ENCODE results near the gene RNF8. TPM values are rescaled to one million over a fixed set of nuclear protein-coding genes. Genes with fewer than 3 reads are reported as not detected.
"Not testable (repeated sequence)": the region's sequence is repeated elsewhere in the genome, so short reads cannot be mapped to it uniquely, and the experiment has no call there.

The RNF8 gene
- total RNA-seq, 1 donor from 2014 or later: 28.5 TPM

DNA sequence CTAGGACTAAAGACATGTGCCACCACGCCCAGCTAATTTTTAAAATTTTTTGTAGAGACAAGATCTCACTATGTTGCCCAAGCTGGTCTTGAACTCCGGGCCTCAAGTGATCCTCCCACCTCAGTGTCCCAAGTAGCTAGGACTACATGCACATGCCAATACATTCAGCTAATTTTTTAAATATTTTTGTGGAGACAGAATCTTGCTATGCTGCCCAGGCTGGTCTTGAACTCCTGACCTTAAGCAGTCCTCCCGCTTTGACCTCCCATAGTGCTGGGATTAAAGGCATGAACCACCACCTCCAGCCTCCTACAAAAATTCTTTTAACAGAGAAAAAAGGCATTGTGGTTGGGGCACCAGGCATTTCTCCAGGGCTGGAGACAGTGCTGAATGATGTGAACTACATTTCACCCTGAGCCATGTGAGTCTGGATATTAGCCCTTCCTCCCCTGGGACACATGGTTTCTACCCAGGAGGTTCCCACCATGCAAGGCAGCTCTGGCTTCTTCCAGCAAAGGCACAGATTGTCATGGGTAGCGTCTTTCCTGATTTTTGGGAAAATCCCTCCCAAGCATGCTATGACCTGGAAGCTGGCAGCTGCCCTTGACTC, 42.9 kb downstream of the RNF8 start:
- no peak for DNase-seq (ENCODE audit: low spot score)
- Mint-ChIP-seq H3K4me1 (ENCODE audit: low read depth) (no peaks in the 10 kb centered on the region), H3K27me3 (ENCODE audit: low read depth) (peaks cover 11% of the 10 kb centered on the region), H3K4me3 (ENCODE audit: low read depth) (no peak overlapping the region), H3K9me3 (no peaks in the 10 kb centered on the region), H3K36me3 (ENCODE audit: low read depth) (no peaks in the 10 kb centered on the region), H3K27ac (no peak overlapping the region)
- intact Hi-C loops (cut with micrococcal nuclease): no loop called here

DNA sequence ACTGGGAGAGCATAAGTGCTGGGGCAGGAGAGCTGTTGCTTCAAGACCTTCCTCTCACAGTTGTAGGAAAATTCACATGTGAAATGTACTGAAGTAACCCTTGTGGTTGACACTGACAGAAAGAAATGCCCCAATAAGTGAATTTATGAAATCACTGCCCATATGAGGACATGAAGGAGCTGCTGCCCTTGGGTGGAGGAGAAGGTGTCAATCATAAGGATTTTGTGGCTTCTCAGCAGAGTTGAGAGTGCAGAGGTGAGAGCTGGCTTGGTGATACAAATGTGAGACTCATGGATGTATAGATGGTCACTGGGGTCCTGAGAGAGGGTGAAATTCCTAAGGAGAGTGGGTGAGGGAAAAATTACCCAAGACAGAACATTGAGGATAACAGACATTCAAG, 45.3 kb downstream of the RNF8 start:
- no peak overlapping the region for H3K27ac Mint-ChIP-seq
- DNase-seq (ENCODE audit: low spot score): no peak
- H3K4me1 Mint-ChIP-seq (ENCODE audit: low read depth): no peaks in the 10 kb centered on the region
- peaks cover 18% of the 10 kb centered on the region for H3K27me3 Mint-ChIP-seq (ENCODE audit: low read depth)
- H3K36me3 Mint-ChIP-seq (ENCODE audit: low read depth): no peaks in the 10 kb centered on the region
- no peaks in the 10 kb centered on the region for H3K9me3 Mint-ChIP-seq
- intact Hi-C loops (cut with micrococcal nuclease): no loop called here
- H3K4me3 Mint-ChIP-seq (ENCODE audit: low read depth): no peak overlapping the region

DNA sequence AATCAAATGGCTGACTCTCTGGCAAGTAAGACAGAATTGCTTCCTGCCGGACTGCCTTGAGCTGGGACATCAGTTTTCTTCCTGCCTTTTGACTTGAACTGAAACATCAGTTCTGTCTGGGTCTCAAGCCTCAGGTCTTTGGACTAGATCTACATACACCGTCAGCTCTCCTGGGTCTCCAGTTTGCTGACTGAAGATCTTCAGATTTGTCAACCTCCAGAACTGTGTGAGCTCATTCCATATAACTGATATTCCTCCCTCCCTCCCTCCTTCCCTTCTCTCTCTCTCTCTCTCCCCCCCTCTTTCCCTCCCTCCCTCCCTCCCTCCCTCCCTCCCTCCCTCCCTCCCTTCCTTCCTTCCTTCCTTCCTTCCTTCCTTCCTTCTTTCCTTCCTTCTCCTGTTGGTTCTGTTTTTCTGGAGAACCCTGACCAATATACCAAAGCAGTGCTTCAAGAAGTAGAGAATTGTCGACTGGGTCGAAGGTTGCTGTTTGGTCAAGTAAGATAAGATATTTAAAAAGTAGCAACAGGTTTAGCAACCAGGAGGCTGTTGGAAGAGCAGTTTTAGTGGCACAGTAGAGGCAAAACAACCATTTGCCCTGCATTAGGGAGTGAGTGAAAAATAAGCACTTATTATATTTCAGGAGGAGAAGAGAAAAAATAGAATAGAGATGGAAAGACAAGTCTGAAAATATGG, 46.2 kb downstream of the RNF8 start:
- H3K4me3 Mint-ChIP-seq (ENCODE audit: low read depth): no peak overlapping the region
- H3K36me3 Mint-ChIP-seq (ENCODE audit: low read depth): no peaks in the 10 kb centered on the region
- H3K27me3 Mint-ChIP-seq (ENCODE audit: low read depth): peaks cover 21% of the 10 kb centered on the region
- H3K9me3 Mint-ChIP-seq: no peaks in the 10 kb centered on the region
- intact Hi-C loops (cut with micrococcal nuclease): no loop called here
- no peak overlapping the region for H3K27ac Mint-ChIP-seq
- DNase-seq (ENCODE audit: low spot score): no peak
- no peaks in the 10 kb centered on the region for H3K4me1 Mint-ChIP-seq (ENCODE audit: low read depth)

DNA sequence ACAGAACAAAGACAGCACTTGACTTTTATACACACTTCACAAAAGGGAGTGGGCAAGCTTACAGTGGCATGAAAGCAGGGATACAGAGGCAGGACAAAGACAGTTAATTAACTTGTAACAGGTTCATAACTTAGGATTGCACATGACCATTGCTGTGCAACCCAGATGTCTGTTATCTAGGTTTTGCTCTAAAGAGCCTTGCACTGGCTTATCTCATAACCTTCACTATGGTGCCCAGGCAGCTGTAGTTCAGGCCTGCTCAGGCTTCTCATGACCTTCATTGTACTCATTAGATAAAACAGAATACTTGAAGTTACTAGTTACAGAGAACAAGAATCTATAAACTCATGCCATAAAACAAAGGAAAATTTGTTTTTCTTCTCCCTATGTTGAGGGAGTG, 47.9 kb downstream of the RNF8 start:
- intact Hi-C loops (cut with micrococcal nuclease); H3K4me1 Mint-ChIP-seq (ENCODE audit: low read depth): not testable (repeated sequence)

DNA sequence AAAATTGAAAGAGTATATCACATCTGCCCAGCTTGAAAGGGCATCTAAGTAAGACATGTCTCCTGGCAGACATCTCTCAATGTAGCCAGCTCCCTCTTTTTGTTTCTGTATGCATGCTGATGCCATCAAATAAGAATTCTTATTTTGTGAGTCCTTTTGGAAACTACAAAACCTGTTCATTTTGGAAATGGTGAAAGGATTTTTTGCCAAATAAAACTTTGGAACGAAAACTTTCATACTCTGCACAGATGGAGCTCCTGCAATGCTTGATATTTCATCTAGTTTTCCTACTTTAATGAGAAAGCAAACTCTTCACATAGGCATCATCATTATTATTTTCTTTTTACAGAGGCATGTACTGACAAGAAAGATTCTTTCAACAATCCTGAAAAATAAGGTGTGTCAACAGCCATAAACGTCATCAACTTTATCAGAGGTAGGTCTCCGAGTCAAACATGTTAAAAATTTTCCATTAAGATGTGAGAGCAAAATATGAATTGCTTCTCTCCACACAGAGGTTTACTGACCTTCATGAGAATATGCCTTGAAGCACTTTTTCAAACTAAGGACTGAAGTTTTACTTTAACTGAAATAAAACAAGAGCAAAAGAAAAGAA, 53.1 kb downstream of the RNF8 start:
- Mint-ChIP-seq H3K9me3 (no peaks in the 10 kb centered on the region), H3K4me3 (ENCODE audit: low read depth) (no peak overlapping the region), H3K36me3 (ENCODE audit: low read depth) (no peaks in the 10 kb centered on the region), H3K27ac (no peak overlapping the region), H3K4me1 (ENCODE audit: low read depth) (no peaks in the 10 kb centered on the region), H3K27me3 (ENCODE audit: low read depth) (peaks cover 30% of the 10 kb centered on the region)
- DNase-seq (ENCODE audit: low spot score): no peak
- intact Hi-C loops (cut with micrococcal nuclease): no loop called here

More for the DNA sequence above, 47.9 kb downstream of the RNF8 start:
- H3K36me3 Mint-ChIP-seq (ENCODE audit: low read depth); H3K27ac Mint-ChIP-seq; H3K9me3 Mint-ChIP-seq; H3K4me3 Mint-ChIP-seq (ENCODE audit: low read depth); DNase-seq (ENCODE audit: low spot score): not testable (repeated sequence)
- H3K27me3 Mint-ChIP-seq (ENCODE audit: low read depth): peaks cover 21% of the 10 kb centered on the region

DNA sequence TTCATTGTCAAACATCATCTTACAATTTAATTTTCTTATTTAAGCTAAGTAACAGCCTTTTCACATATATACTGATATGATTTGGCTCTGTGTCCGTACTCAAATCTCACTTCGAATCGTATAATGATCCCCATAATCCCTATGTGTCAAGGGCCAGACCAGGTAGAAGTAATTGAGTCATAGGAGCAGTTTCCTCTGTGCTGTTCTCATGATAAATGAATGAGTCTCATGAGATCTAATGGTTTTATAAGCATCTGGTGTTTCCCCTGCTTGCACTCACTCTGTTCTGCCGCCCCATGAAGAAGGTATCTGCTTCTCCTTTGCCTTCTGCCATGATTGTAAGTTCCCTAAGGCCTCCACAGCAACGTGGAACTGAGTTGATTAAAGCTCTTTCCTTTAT, 54.2 kb downstream of the RNF8 start:
- Mint-ChIP-seq H3K27ac (no peak overlapping the region), H3K36me3 (ENCODE audit: low read depth) (no peaks in the 10 kb centered on the region), H3K27me3 (ENCODE audit: low read depth) (peaks cover 29% of the 10 kb centered on the region), H3K9me3 (no peaks in the 10 kb centered on the region), H3K4me3 (ENCODE audit: low read depth) (no peak overlapping the region), H3K4me1 (ENCODE audit: low read depth) (no peaks in the 10 kb centered on the region)
- no peak for DNase-seq (ENCODE audit: low spot score)
- intact Hi-C loops (cut with micrococcal nuclease): no loop called here

DNA sequence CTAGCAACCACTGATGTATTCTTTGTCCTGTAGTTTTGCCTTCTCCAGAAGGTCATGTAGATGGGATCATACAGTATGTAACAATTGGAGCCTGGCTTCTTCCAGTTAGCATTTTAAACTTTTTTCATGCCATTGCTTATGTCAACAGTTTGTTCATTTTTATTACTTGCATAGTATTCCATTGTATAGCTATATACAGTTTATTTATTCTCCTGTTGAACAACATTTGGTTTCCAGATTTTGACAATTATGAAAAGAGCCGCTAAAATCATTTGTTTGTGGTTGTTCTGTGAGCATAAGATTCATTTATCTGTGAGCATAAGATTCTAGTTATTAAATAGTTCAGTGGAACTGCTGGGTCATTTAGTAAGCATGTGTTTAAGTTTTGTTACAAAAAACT, 55.7 kb downstream of the RNF8 start:
- DNase-seq (ENCODE audit: low spot score): no peak
- Mint-ChIP-seq H3K27me3 (ENCODE audit: low read depth) (peaks cover 25% of the 10 kb centered on the region), H3K27ac (no peak overlapping the region), H3K4me1 (ENCODE audit: low read depth) (no peaks in the 10 kb centered on the region), H3K4me3 (ENCODE audit: low read depth) (no peak overlapping the region), H3K36me3 (ENCODE audit: low read depth) (no peaks in the 10 kb centered on the region), H3K9me3 (no peaks in the 10 kb centered on the region)
- intact Hi-C loops (cut with micrococcal nuclease): no loop called here

DNA sequence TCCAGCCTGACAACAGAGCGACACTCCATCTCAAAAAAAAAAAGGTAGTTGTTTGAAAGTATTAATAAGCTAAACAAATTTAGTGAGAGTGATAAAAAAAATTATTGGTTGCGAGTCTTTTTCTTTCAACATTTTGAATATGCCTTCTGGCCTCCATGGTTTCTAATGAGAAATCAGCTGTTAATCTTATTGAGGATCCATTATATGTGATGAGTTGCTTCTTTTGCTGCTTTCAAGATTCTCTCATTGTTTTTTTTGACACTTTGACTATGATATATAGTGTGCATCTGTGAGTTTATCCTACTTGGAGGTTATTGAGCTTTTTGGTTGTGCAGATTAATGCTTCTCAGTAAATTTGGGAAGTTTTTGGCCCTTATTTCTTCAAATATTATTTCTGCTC, 63.6 kb downstream of the RNF8 start:
- Mint-ChIP-seq H3K9me3 (no peaks in the 10 kb centered on the region), H3K27ac (no peak overlapping the region), H3K27me3 (ENCODE audit: low read depth) (peaks cover 16% of the 10 kb centered on the region), H3K4me3 (ENCODE audit: low read depth) (no peak overlapping the region), H3K4me1 (ENCODE audit: low read depth) (no peaks in the 10 kb centered on the region), H3K36me3 (ENCODE audit: low read depth) (no peaks in the 10 kb centered on the region)
- intact Hi-C loops (cut with micrococcal nuclease): no loop called here
- no peak for DNase-seq (ENCODE audit: low spot score)

DNA sequence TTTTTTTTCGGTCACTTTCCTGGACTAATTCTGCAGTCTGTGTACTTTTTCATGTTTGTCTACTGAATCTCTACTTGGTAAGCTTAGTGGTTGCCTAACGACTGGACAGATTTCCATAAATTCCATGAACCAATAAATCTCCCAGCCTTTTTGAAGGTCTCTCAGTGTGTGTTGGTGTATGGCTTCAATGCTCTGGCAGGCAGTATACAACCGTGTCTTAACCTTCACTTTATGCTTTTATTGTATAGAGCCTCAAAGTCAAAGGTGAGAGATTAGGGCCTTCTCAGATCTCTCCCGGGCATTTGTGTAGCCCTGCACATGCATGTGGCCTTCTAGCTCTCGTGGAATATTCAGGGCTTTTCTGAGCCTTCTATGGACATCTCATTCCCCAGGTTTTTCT, 64.9 kb downstream of the RNF8 start:
- DNase-seq (ENCODE audit: low spot score): no peak
- Mint-ChIP-seq H3K27me3 (ENCODE audit: low read depth) (peaks cover 20% of the 10 kb centered on the region), H3K36me3 (ENCODE audit: low read depth) (no peaks in the 10 kb centered on the region), H3K9me3 (no peaks in the 10 kb centered on the region), H3K4me1 (ENCODE audit: low read depth) (no peaks in the 10 kb centered on the region), H3K4me3 (ENCODE audit: low read depth) (no peak overlapping the region), H3K27ac (no peak overlapping the region)
- intact Hi-C loops (cut with micrococcal nuclease): no loop called here

DNA sequence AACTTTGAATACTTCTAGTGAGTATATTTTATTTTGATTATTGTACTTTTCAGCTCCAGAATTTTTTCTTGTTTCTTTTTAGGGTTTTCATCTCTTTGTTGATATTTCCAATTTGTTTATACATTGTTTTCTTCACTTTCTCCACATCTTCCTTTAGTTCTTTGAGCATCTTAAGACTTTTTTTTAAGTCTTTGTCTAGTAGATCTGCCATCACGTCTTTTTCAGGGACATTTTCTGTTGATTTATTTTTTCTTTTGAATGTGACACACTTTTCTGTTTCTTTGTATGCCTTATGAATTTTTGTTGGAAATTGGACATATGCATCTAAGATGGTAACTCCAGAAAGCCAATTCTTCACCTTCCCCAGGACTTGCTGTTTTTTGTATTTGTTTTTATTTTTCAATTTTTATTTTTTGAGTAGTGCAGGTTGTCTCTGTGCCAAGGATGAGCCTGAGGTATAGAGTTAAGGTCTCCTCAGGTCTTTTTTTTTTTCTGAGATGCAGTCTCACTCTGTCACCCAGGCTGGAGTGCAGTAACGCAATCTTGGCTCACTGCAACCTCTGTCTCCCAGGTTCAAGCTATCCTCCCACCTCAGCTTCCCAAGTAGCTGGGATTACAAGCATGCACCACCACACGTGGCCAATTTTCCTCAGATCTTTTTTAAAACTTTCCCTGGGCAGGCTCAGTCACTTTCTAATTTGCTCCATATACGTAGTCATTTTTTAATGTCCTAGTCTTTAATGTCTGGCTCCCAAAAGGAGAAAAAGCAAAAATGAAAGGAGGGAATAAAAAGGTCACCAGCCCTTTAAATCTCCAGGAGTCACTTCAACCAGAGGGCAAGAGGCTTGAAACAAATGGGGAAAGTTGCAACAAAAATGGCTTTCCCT, 72.5 kb downstream of the RNF8 start:
- H3K4me3 Mint-ChIP-seq (ENCODE audit: low read depth): no peak overlapping the region
- H3K4me1 Mint-ChIP-seq (ENCODE audit: low read depth): no peaks in the 10 kb centered on the region
- no peaks in the 10 kb centered on the region for H3K36me3 Mint-ChIP-seq (ENCODE audit: low read depth)
- intact Hi-C loops (cut with micrococcal nuclease): no loop called here
- no peaks in the 10 kb centered on the region for H3K9me3 Mint-ChIP-seq
- H3K27ac Mint-ChIP-seq: no peak overlapping the region
- H3K27me3 Mint-ChIP-seq (ENCODE audit: low read depth): peaks cover 31% of the 10 kb centered on the region
- no peak for DNase-seq (ENCODE audit: low spot score)

DNA sequence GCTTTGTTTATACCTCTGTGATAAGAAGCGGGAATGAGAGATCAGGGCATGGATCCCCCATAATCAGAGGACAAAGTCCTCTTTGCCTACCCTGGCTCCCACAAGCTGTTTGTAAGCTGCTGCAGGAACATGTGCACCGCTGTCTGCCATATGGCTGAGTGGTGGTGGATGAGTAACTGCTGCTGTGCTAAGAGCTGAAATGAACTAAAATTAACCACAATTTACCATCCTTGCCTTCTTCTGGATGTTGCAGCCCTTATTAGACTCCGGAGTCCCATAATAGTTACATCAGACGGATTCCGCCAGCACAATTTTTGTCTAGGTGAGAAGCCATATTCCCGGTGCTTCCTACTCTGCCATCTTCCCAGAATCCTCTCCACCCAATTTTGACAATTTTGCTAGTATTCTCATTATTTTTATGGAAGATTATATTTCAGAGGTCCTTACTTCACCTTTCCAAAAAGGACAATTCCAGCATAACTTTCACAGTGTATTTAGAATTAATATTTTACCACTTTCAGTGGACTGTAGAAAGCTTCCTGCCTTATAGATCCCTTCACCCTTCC, 73.2 kb downstream of the RNF8 start:
- Mint-ChIP-seq H3K36me3 (ENCODE audit: low read depth) (no peaks in the 10 kb centered on the region), H3K27me3 (ENCODE audit: low read depth) (peaks cover 31% of the 10 kb centered on the region), H3K4me1 (ENCODE audit: low read depth) (peaks cover under 1% of the 10 kb centered on the region), H3K4me3 (ENCODE audit: low read depth) (no peak overlapping the region), H3K9me3 (no peaks in the 10 kb centered on the region), H3K27ac (no peak overlapping the region)
- intact Hi-C loops (cut with micrococcal nuclease): no loop called here
- DNase-seq (ENCODE audit: low spot score): no peak

DNA sequence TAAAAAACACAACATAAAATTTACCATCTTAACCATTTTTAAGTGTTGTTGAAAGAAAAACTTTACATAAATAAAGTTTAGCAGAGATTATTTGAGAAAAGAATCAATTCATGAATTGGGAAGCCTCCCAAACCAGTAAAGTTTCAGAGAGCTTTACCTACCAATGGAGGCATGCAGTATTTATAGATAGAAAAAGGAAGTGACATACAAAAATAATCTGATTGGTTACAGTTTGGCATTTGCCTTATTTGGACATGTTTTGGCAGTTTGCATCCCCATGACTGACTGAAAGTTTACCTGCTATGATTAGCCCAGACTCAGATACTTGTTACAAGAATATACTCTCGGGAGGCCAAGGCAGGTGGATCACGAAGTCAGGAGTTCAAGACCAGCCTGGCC, 75.6 kb downstream of the RNF8 start:
- DNase-seq (ENCODE audit: low spot score): no peak
- Mint-ChIP-seq H3K27me3 (ENCODE audit: low read depth) (peaks cover 24% of the 10 kb centered on the region), H3K4me1 (ENCODE audit: low read depth) (peaks cover 13% of the 10 kb centered on the region), H3K9me3 (no peaks in the 10 kb centered on the region), H3K27ac (no peak overlapping the region), H3K4me3 (ENCODE audit: low read depth) (no peak overlapping the region), H3K36me3 (ENCODE audit: low read depth) (no peaks in the 10 kb centered on the region)
- intact Hi-C loops (cut with micrococcal nuclease): no loop called here

Measured in activated T-helper 2 cell treated with anti-CD3 and anti-CD28 coated beads, Interferon-gamma antibody, Interleukin-2, Interleukin-4, amounts not matched to agents 10 μg/mL and 5 μg/mL and 100 μg/mL, durations not matched to agents 14 hours and 24 hours and 36 hours (primary cell).